H9 (cell line): ENCODE measurements around the gene OLR1. TPM values are rescaled to one million over a fixed set of nuclear protein-coding genes. Genes with fewer than 3 reads are reported as not detected.

ENCODE experiments used
- DNase-seq: peaks from one replicate; pipeline ENCODE4 v3.0.0-alpha.2; 2017
- H2AFZ ChIP-seq: one replicate; pipeline ENCODE4 v1.6.1; 2013; ENCODE audit warnings: mild to moderate bottlenecking, low read length, control low read depth, moderate library complexity
- H2AK5ac ChIP-seq: 2 replicates; pipeline ENCODE4 v1.6.1; 2013; ENCODE audit warnings: low read length, control low read depth, mixed read lengths; ENCODE audit not compliant: insufficient read length
- H2BK120ac ChIP-seq: one replicate; pipeline ENCODE4 v1.6.1; 2013; ENCODE audit warnings: low read depth, mild to moderate bottlenecking, low read length, control low read depth, inconsistent platforms; ENCODE audit not compliant: poor library complexity, severe bottlenecking
- H2BK12ac ChIP-seq: 2 replicates; pipeline ENCODE4 v1.6.1; 2013; ENCODE audit warnings: low read length, control low read depth, mixed read lengths, low read depth; ENCODE audit not compliant: insufficient read length
- H2BK15ac ChIP-seq: 2 replicates; pipeline ENCODE4 v1.6.1; 2013; ENCODE audit warnings: low read depth, low read length, control low read depth
- H2BK20ac ChIP-seq: one replicate; pipeline ENCODE4 v1.6.1; 2013; ENCODE audit warnings: low read depth, mild to moderate bottlenecking, low read length, control low read depth, inconsistent platforms; ENCODE audit not compliant: poor library complexity, severe bottlenecking
- H2BK5ac ChIP-seq: 2 replicates; pipeline ENCODE4 v1.6.1; 2013; ENCODE audit warnings: low read length, control low read depth, mixed read lengths; ENCODE audit not compliant: insufficient read length
- H3K14ac ChIP-seq: 2 replicates; pipeline ENCODE4 v1.6.1; 2013; ENCODE audit warnings: low read length, control low read depth; ENCODE audit not compliant: insufficient read depth
- H3K18ac ChIP-seq: 2 replicates; pipeline ENCODE4 v1.6.1; 2013; ENCODE audit warnings: low read depth, mild to moderate bottlenecking, mixed read lengths, low read length, control low read depth; ENCODE audit not compliant: insufficient read length
- H3K23ac ChIP-seq: 2 replicates; pipeline ENCODE4 v1.6.1; 2013; ENCODE audit warnings: low read length, control low read depth, mixed read lengths, low read depth; ENCODE audit not compliant: insufficient read length
- H3K23me2 ChIP-seq: 2 replicates; pipeline ENCODE4 v1.6.1; 2013; ENCODE audit warnings: low read depth, mild to moderate bottlenecking, mixed read lengths, low read length, control low read depth; ENCODE audit not compliant: insufficient read length, poor library complexity, severe bottlenecking
- H3K27ac ChIP-seq: 2 replicates; pipeline ENCODE4 v1.5.1; 2013; ENCODE audit warnings: low read length, control low read depth, mixed read lengths, low read depth; ENCODE audit not compliant: insufficient read length
- H3K27me3 ChIP-seq: 2 replicates; pipeline ENCODE4 v1.6.1; 2013; ENCODE audit warnings: low read length, control low read depth, inconsistent platforms; ENCODE audit not compliant: insufficient read depth
- H3K4ac ChIP-seq: 2 replicates; pipeline ENCODE4 v1.6.1; 2013; ENCODE audit warnings: low read depth, mild to moderate bottlenecking, control low read depth, inconsistent platforms, low read length, moderate library complexity
- H3K4me1 ChIP-seq: 2 replicates; pipeline ENCODE4 v1.6.1; 2013; ENCODE audit warnings: low read length, control low read depth, inconsistent platforms; ENCODE audit not compliant: insufficient read depth
- H3K4me2 ChIP-seq: 2 replicates; pipeline ENCODE4 v1.6.1; 2013; ENCODE audit warnings: low read length, control low read depth, mixed read lengths; ENCODE audit not compliant: insufficient read length, insufficient read depth
- H3K56ac ChIP-seq: 2 replicates; pipeline ENCODE4 v1.6.1; 2013; ENCODE audit warnings: low read depth, mild to moderate bottlenecking, mixed read lengths, low read length, control low read depth; ENCODE audit not compliant: insufficient read length
- H3K79me1 ChIP-seq: 2 replicates; pipeline ENCODE4 v1.6.1; 2013; ENCODE audit warnings: low read depth, mild to moderate bottlenecking, moderate library complexity, low read length, control low read depth, inconsistent platforms; ENCODE audit not compliant: insufficient read depth, poor library complexity, severe bottlenecking
- H3K79me2 ChIP-seq: 2 replicates; pipeline ENCODE4 v1.6.1; 2013; ENCODE audit warnings: low read length, control low read depth, inconsistent platforms; ENCODE audit not compliant: insufficient read depth
- H3K9ac ChIP-seq: 2 replicates; pipeline ENCODE4 v1.6.1; 2013; ENCODE audit warnings: low read length, control low read depth, mixed read lengths; ENCODE audit not compliant: insufficient read length; ENCODE audit errors: extremely low read depth
- H3K9me3 ChIP-seq: one replicate; pipeline ENCODE4 v1.6.1; 2013; ENCODE audit warnings: low read depth, low read length, inconsistent platforms; ENCODE audit not compliant: control insufficient read depth
- H3T11ph ChIP-seq: one replicate; pipeline ENCODE4 v1.6.1; 2013; ENCODE audit warnings: mild to moderate bottlenecking, low read length, control low read depth, inconsistent platforms
- H4K20me1 ChIP-seq: one replicate; pipeline ENCODE4 v1.6.1; 2013; ENCODE audit not compliant: control insufficient read depth, insufficient read length, insufficient read depth
- H4K5ac ChIP-seq: 2 replicates; pipeline ENCODE4 v1.6.1; 2013; ENCODE audit warnings: low read depth, mild to moderate bottlenecking, mixed read lengths, low read length, control low read depth; ENCODE audit not compliant: insufficient read length
- H4K8ac ChIP-seq: replicated peaks from 2 replicates; pipeline ENCODE4 v1.6.1; 2013; ENCODE audit warnings: low read length, control low read depth, mixed read lengths, low read depth; ENCODE audit not compliant: insufficient read length
- H4K91ac ChIP-seq: 2 replicates; pipeline ENCODE4 v1.6.1; 2013; ENCODE audit warnings: low read depth, mild to moderate bottlenecking, moderate library complexity, mixed read lengths, low read length, control low read depth; ENCODE audit not compliant: insufficient read length
- H3K27ac Mint-ChIP-seq, 3 experiments: 2 replicates in 2 of 3; 3 replicates in 1 of 3; pipeline ENCODE4 v1.8.0; 2020 to 2021; ENCODE audit warnings: mixed read lengths in 3 of 3, mild to moderate bottlenecking in 1 of 3, moderate library complexity in 1 of 3
- H3K27me3 Mint-ChIP-seq: 2 replicates; pipeline ENCODE4 v1.8.0; 2021; ENCODE audit warnings: low read depth, mild to moderate bottlenecking, moderate library complexity, mixed read lengths
- H3K36me3 Mint-ChIP-seq, 3 experiments: 2 replicates in 2 of 3; 3 replicates in 1 of 3; pipeline ENCODE4 v1.8.0; 2020 to 2021; ENCODE audit warnings: low read depth in 3 of 3, mixed read lengths in 3 of 3; ENCODE audit not compliant: insufficient read depth in 1 of 3
- H3K4me1 Mint-ChIP-seq, 2 experiments: 2 replicates each; pipeline ENCODE4 v1.8.0; 2020; ENCODE audit warnings: mixed read lengths in 2 of 2
- H3K4me3 Mint-ChIP-seq, 2 experiments: 2 replicates in 1 of 2; 3 replicates in 1 of 2; pipeline ENCODE4 v1.8.0; 2020 to 2021; ENCODE audit warnings: mild to moderate bottlenecking in 2 of 2, mixed read lengths in 2 of 2, moderate library complexity in 1 of 2
- H3K9me3 Mint-ChIP-seq, 2 experiments: 2 replicates in 1 of 2; 3 replicates in 1 of 2; pipeline ENCODE4 v1.8.0; 2020; ENCODE audit warnings: mild to moderate bottlenecking in 2 of 2, mixed read lengths in 2 of 2, moderate library complexity in 1 of 2
- CTCF ChIP-seq: fragments of 200-600 bp; sonication (generic); conservative IDR thresholded peaks from 3 replicates; pipeline ENCODE4 v1.8.0; 2021; ENCODE audit warnings: antibody characterized with exemption, mild to moderate bottlenecking
- WGBS: extraction: QIAGEN DNeasy Blood & Tissue Kit; methylation state at CpG from one replicate; pipeline ENCODE4 v1.1.7; 2013; ENCODE audit warnings: missing lambda C conversion rate, low lambda C conversion rate, mixed read lengths; ENCODE audit not compliant: insufficient read length; ENCODE audit errors: extremely low coverage; 5-methylcytosine and 5-hydroxymethylcytosine counted together
- total RNA-seq: library from RNA; stranded (reverse); gene quantifications from 2 replicates; pipeline ENCODE4 v1.2.1, GENCODE V29; 2021

The OLR1 gene
- total RNA-seq, 1 experiment from 2014 or later, result not detected

- H3K27ac ChIP-seq, result no peak overlapping the region
- TF ChIP-seq CTCF, result no peak
These were observed 20.3 kb downstream of the OLR1 start for GRCh38 chr12:10151621-10152020.

More at GRCh38 chr12:10151621-10152020, 20.3 kb downstream of the OLR1 start:
- Histone ChIP-seq H4K5ac (no peak overlapping the region), H4K91ac (no peak overlapping the region), H3K23ac (no peak overlapping the region), H2AK5ac (no peak overlapping the region), H2BK12ac (no peak overlapping the region), H3K79me1 (no peaks in the 10 kb centered on the region), H2BK20ac (no peak overlapping the region), H3K9ac (no peak overlapping the region), H3T11ph (no peak overlapping the region), H3K9me3 (no peaks in the 10 kb centered on the region), H3K56ac (no peak overlapping the region), H3K4me1 (no peaks in the 10 kb centered on the region; the same call in 1 of the 2 replicates), H2AFZ (no peak overlapping the region), H4K8ac (no peak overlapping the region), H4K20me1 (no peaks in the 10 kb centered on the region), H2BK120ac (no peak overlapping the region), H3K23me2 (peaks cover 9% of the 10 kb centered on the region), H3K4me2 (no peak overlapping the region), H3K18ac (no peak overlapping the region), H3K79me2 (no peaks in the 10 kb centered on the region), H3K4ac (no peak overlapping the region), H3K14ac (no peak overlapping the region), H2BK5ac (no peak overlapping the region), H3K27me3 (no peaks in the 10 kb centered on the region), H2BK15ac (no peak overlapping the region)
- no CpG with 5 or more reads among the region's 2 CpGs for WGBS
- no peaks in the 10 kb centered on the region for H3K36me3 Mint-ChIP-seq
- H3K9me3 Mint-ChIP-seq, result peaks cover 0 to 2% of the 10 kb centered on the region in 2 experiments; a peak in 2 of 5 replicates
- H3K4me1 Mint-ChIP-seq, result peaks cover 0 to 7% of the 10 kb centered on the region in 2 experiments; a peak in 3 of 4 replicates
- H3K27ac Mint-ChIP-seq, result no peak overlapping the region
- H3K27me3 Mint-ChIP-seq, result peaks cover 4% of the 10 kb centered on the region; the same call in 1 of the 2 replicates
- no peak overlapping the region for H3K4me3 Mint-ChIP-seq
- no peak for DNase-seq
